Amniotic stem cell (primary cell): Measurements from ENCODE around the gene TNFRSF12A.

Experiments used
- DNase-seq: peaks from one replicate; lab custom pipeline; 2025; lab: John Stamatoyannopoulos, UW

TNFRSF12A gene

DNA sequence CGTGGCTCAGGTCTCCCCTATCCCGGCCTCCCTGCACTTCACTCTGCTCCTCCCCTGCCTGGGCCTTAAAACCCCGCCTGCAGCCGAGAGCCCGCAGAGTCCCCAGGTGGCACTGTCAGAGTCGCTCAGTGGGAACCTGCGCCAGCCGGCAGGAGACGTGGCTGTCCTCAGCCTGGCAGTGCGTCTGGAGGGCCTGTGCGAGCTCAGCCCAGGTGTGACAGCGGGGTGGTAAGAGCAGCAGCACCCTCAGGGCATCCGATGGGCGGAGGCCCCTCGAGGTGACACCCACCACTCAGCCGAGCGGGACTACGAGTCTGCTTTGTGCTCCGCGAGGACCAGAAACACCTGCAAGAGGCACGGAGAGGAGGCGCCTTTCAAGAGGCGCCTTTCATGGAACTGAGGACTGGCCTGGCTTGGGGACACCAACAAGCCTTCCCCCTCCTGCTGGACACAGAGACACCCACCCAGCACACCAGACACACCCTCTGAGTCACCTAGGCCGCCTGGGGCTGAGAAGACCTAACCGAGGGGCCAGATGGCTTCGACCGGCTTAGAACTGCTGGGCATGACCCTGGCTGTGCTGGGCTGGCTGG lies 7.2 kb upstream of the TNFRSF12A start, which contains the start of gene CLDN9:
CLDN9 (plus strand) TSS at position 96 of the 593 bp plus-strand sequence; CDS start at position 536, 440 bp downstream.
- DNase-seq: no peak

DNA sequence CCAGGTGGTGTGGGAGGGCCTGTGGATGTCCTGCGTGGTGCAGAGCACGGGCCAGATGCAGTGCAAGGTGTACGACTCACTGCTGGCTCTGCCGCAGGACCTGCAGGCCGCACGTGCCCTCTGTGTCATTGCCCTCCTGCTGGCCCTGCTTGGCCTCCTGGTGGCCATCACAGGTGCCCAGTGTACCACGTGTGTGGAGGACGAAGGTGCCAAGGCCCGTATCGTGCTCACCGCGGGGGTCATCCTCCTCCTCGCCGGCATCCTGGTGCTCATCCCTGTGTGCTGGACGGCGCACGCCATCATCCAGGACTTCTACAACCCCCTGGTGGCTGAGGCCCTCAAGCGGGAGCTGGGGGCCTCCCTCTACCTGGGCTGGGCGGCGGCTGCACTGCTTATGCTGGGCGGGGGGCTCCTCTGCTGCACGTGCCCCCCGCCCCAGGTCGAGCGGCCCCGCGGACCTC lies 6.6 kb upstream of the TNFRSF12A start:
- DNase-seq: no peak

DNA sequence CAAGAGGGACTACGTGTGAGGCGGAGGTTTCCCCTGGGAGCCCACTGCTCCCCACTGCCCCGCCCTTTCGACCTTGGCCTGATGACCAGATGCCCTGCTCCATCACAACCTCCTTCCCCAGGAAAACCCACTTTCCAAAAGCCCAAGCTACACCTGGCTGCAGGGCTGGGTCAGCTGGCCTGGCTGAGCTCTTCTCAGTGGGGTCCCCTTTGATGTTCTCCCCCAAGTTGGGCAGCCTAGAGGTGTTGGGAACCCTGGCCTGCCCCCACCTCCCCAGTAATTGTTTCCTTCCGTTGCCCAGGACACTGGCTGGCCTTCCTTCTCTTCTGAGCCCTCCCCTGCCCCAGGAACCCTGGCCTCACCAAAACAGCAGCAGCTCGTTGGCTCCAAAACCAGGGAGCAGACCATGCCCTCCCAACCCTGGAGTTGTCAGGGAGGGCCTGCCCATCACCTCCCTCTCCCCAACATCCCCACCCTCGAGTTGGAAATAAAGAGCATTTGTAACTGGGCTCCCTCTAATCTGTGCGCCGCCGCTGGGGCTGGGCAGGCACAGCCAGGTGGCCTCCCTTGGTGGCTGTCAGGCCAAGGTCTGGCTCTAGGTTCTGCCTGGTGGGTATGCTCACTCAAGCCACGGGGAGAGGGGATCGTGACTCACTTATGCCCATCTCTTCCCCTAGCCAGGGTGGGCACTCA lies 6.0 kb upstream of the TNFRSF12A start:
- no peak for DNase-seq

DNA sequence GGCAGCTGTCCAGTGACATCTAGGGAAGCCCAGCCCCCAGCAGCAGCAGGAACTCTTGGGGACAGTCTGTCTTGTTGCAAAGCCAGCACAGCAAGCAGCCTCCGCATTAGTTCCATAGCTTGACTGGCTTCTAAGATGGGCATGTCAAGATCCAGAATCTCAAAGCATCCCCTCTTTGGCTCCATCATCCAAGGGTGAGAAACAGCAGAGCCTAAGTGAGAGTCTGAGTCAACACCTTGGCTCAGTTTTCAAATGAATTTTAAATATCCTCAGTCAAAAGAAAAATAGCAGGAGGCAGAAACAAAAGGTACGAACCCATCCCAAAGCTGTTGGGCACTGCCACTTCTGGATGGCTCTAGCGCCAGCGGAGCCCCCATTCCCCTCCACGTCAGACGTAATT lies 5.2 kb upstream of the TNFRSF12A start:
- no peak for DNase-seq

DNA sequence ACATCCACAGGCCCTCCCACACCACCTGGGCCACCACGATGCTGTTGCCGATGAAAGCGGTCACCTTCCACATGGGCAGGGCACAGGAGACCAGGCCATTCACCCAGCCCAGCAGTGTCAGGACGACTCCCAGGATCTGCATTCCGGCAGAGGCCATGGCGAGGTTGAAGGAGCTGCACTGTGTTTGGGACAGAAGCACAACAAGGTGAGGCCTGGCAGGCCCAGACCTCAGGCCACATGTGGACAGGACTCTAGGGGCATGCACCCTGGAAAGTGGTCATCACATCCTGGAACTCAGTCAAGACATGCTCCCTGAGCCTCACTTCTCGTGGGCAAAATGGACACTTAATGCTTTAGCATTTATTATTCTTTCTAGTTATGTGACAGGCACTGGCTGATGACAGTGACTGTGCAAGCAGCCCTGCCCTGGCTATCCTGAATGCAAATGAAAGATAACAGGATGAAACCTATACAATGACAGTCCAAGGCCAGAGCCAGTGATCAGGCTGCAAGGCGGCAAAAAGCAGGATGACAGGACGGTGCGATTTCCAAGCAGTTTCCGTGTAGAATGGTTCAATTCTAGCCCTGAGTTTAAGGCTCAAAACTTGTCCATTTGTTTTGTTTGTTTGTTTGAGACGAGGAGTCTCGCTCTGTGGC lies 4.2 kb upstream of the TNFRSF12A start:
- no peak for DNase-seq

DNA sequence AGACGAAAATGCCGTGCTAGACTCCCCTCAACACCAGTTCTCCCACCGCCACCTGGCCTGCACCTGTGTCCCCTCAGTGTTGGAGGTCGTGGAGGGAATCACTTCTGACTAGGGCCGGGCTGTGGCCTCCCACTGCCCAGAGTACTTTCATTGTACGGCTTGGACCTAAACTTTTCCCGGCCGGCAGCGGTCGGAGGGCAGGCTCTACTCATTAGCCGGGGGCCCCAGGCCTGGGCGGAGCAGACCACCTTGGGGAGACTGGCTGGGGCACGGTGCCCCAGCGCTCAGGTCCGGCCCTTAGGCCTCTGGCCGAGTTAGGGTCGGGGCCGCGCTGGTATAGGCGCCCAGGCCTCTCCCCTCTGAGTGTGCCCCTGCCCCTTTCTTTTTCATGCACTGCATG lies 2.8 kb upstream of the TNFRSF12A start:
- DNase-seq: no peak

DNA sequence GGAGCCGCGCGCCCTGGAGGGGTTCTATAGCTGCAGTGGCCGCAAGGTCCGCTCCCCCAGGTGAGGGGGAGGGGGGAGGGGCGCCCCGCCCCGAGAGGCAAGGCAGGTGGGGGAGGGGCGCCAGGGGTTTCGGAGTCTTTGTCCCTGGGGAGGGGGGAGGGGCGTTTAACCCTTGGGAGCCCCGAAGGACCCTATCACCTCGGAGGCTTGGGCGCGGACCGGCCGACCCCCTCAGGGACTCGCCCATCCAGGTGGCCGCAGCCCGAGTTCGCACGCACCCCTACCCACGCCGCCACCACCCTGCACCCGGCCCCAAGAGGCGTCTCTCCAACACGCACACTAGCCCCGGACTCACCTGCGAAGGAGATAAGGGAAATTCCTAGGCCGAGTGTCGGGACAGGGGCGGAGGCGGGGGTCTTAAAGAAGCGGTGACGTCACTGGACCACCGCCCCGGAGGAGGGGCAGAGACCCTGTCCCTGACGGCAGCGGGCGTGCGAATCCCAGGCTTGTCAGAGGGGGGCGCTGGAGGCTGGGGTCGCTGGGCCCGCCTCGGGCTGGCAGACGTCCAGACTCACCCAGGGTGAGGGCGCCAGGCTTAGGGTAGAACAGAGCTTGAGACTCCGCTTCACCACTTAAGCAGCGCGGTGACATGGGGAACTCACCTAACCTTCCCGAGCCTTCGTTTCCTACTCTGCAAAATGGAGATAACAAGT lies 2.2 kb upstream of the TNFRSF12A start, which contains the start of gene CLDN6:
CLDN6 (minus strand) TSS at position 390 of the 713 bp plus-strand sequence. CDS start 2,162 bp downstream, outside the sequence.
- DNase-seq: no peak

DNA sequence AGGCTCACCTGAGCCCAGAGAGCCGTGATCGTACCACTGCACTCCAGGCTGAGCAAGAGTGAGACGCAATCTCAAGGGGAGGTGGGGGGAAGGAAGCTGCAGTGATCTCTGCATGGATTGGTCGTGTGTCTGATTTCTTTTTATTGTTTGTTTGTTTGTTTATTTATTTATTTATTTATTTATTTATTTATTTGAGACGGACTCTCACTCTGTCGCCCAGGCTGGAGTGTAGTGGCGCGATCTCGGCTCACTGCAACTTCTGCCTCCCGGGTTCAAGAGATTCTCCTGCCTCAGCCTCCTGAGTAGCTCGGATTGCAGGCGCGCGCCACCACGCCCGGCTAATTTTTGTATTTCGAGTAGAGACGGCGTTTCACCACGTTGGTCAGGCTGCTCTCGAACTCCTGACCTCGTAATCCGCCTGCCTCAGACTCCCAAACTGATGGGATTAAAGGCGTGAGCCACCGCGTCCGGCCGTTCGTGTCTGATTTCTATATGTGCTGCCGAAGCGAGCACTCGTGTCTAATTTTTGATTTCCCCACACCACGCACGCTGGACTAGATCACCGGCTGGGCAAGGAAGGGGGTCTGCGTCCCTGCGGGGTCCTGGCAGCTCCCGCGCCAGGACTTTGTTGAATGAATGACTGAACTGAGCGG lies 448 bp upstream of the TNFRSF12A start:
- no peak for DNase-seq

DNA sequence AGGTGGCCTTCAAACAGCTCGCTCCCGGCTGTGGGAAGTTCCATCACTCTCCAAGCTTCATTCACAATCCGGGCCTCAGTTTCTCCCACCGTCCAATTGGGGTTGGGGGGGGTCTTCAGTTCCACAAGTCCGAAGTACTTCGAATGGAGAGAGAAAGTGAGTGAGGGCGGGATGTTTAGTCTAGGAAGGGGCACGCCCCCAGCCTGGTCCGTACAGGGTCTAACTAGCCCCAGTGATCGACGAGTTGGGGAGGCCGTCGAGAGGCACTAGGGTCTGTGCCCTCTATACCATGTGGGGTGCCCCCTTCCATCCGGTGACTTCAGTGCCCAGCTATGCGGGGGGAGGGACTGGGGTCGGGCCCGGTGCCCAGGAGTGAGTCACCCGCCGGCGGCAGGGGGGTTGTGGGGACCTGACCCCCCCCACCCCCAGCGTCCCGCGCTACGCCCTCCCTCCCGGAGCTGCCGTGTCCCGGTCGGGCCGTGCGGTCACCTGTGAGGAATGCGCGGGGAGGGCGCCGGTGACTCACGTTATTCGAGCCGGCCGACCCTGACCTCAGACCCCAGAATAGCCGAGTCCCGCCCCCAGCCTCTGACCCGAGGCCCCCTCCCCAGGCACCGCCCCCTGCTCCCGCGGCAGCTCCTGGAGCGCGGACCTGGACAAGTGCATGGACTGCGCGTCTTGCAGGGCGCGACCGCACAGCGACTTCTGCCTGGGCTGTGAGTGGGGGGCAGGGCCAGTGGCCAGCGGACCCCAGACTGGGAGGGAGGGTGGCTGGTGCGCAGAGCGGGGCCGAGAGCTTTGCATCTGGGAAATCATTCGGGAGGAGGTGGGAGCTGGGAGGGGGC lies 658 bp downstream of the TNFRSF12A start:
- peak; percentile 47 for DNase-seq

DNA sequence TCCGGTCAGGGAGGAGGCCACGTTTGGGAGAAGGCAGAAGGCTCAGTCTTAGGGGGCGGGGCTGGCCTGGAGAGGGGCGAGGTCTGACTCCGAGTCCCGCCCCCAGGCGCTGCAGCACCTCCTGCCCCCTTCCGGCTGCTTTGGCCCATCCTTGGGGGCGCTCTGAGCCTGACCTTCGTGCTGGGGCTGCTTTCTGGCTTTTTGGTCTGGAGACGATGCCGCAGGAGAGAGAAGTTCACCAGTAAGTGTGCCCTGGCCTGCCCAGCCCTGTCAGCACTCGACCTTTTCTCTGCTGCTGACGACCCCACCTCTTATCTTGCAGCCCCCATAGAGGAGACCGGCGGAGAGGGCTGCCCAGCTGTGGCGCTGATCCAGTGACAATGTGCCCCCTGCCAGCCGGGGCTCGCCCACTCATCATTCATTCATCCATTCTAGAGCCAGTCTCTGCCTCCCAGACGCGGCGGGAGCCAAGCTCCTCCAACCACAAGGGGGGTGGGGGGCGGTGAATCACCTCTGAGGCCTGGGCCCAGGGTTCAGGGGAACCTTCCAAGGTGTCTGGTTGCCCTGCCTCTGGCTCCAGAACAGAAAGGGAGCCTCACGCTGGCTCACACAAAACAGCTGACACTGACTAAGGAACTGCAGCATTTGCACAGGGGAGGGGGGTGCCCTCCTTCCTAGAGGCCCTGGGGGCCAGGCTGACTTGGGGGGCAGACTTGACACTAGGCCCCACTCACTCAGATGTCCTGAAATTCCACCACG lies 1.5 kb downstream of the TNFRSF12A start:
- DNase-seq: peak; percentile 83

DNA sequence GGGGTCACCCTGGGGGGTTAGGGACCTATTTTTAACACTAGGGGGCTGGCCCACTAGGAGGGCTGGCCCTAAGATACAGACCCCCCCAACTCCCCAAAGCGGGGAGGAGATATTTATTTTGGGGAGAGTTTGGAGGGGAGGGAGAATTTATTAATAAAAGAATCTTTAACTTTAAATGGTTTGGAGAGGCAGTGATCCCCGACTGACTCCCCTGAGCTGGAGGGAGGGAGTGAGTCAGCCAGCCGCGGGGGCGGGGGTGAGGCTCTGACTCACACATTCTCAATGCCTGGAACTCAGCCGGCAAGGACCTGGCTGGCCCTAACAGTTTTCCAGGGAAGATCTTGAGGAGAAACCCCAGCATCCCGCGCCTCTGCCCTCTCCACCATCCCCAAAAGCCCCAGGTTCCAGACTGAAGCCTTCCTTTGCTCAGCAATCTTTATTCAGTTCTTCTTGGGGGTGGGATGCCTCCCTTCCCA lies 2.1 kb downstream of the TNFRSF12A start:
- DNase-seq: peak; percentile 87

DNA sequence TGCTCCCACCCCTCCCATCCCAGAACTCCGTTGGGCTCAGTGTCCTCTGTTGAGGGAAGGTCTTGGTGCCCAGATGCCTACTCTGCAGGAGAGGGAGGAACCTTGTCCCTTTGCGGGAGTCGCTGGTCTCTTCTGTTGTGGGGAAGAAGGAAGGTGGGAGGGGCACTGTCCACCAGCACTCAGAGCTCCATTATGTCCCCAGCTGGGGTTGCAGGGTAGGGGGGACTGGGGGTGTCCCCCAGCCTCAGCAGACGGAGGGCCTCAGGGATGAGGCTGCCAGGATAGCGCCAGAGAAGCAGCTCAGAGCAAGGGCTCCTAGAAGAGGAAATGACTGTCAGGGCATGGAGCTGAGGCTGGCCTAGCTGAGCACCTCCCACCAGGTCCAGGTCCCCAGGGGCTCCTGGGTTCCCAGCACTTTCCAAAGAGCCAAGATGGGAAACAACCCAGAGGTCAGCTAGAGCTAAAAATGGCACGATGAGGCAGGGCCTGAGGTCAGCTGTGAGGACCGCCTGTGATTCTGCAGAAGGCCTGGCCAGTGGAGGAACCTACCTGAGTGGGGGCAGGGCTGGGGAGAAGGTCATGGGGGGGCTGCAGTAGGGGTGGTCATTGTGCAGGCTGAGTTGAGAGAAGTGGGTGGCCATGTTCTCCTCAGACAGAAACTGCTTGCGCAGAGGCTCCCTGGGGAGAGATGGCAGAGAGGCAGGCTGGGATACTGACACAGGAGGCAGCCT lies 2.7 kb downstream of the TNFRSF12A start:
- no peak for DNase-seq

DNA sequence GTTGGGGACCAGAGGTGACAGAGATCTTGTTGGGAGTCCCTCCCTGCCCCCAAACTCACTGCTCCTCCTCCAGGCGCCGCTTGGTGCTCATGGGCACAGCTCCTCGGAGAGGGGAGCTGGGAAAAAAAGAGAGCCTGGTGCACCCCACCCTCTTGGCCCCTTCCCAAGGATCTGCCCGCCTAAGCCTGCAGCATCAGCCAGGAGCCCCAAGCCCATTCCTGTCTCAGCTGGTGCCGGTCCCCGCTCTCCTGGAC lies 3.2 kb downstream of the TNFRSF12A start:
- DNase-seq: peak; percentile 35

DNA sequence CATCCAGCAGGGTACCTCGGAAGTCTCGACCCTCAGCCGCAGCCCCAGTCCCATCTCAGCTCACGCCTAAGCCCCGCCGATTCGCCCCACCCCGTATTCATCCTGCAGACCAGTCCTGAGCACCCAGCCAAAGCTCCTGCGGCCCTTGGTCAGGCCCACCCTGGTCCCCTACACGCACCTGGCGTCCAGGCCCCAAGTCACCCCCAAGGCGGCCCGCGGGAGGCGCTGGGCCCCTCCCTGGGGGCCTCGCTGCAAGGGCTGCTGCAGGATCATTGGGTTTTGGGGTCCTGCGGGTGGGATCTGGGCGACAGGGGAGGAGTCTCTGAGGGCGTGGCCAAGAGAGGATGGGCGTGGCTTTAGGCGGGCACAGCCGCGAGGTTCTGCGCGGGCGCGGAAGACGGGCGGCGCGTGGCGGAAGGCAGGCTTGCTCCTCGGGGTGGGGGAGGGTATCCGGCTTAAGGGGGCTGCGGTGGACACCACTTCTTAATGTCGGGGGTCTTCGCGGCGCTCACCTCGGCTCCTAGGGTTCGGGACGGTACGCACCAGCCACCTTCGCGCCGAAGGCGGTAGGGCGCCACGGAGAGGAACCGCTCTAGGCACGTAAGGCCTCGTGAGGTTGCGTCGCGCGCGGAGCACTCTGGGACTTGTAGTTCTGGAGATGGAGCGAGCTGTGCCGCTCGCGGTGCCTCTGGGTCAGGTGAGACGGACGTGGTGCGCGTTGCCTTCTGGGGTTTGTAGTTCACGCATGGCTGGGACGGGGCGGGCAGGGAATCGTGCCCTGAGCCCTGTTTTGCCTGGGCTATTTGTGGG lies 3.7 kb downstream of the TNFRSF12A start, which contains the start of the genes HCFC1R1 and THOC6:
HCFC1R1 (minus strand) TSS at position 274 of the 810 bp plus-strand sequence; CDS start at position 273, 1 bp downstream.
THOC6 (plus strand) TSS at position 367 of the 810 bp plus-strand sequence; CDS start at position 659, 292 bp downstream.
- DNase-seq: peak; percentile 94

DNA sequence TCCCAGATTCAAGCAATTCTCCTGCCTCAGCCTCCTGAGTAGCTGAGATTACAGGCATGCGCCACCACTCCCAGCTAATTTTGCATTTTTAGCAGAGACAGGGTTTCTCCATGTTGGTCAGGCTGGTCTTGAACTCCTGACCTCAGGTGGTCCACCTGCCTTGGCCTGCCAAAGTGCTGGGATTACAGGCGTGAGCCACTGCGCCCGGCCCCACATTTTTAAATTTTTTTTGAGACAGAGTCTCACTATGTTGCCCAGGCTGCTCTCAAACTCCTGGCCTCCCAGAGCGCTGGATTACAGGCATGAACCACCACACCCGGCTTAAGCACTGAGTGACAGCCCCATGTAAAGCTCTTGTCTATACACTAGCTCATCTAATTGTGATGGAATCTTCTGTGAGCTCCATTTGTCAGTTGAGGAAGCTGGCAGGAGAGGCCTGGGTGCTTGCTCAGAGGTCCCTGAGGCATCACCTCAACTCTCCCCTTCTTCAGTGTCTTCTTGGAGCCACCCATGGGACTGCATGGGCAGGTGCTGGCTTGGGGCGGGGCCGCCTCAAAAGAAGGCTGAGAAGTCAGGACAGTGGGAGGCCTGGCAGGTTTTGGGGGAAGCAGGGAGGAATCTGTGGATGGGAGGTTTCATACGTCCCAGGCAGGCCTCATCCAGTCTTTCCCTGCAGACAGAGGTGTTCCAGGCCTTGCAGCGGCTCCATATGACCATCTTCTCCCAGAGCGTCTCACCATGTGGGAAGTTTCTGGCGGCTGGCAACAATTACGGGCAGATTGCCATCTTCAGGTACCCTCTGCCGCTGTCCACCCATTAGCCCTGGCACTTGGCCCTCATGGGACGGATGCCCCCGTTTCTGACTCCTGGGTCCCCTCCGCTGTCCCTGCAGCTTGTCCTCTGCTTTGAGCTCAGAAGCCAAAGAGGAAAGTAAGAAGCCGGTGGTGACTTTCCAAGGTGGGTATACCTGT lies 5.1 kb downstream of the TNFRSF12A start:
- no peak for DNase-seq

DNA sequence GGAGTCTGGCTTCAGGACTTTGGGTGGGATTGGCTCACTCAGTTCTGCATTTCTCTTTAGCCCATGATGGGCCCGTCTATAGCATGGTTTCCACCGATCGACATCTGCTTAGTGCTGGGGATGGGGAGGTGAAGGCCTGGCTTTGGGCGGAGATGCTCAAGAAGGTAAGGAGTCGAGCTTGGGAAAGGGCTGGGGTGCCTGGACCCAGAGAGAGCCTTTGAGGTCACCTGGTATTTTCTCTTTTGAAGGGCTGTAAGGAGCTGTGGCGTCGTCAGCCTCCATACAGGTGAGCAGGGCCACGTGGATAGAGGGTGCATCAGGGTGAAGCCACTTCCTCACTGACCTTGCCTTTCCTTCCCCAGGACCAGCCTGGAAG lies 5.8 kb downstream of the TNFRSF12A start:
- DNase-seq: no peak
